Lung microvascular endothelial cell (primary cell): ENCODE data around the gene KLHL17. TPM values are rescaled to one million over a fixed set of nuclear protein-coding genes. Genes with fewer than 3 reads are reported as not detected.
"Not testable (repeated sequence)": the region's sequence is repeated elsewhere in the genome, so short reads cannot be mapped to it uniquely, and the experiment has no call there.

Source experiments
- DNase-seq, 2 donors: peaks; one replicate each; pipeline versions ENCODE4 v3.0.0 to v3.0.0-alpha.2; 2010; ENCODE audit warnings: low read depth in 2 of 2
- total RNA-seq: library from RNA; depleted of rRNA; stranded (reverse); fragments of >200 nt; gene quantifications from 2 replicates; pipeline ENCODE4 v1.2.1, GENCODE V29; 2014

Gene KLHL17
- total RNA-seq, 1 donor from 2014 or later = 3.6 TPM

DNA sequence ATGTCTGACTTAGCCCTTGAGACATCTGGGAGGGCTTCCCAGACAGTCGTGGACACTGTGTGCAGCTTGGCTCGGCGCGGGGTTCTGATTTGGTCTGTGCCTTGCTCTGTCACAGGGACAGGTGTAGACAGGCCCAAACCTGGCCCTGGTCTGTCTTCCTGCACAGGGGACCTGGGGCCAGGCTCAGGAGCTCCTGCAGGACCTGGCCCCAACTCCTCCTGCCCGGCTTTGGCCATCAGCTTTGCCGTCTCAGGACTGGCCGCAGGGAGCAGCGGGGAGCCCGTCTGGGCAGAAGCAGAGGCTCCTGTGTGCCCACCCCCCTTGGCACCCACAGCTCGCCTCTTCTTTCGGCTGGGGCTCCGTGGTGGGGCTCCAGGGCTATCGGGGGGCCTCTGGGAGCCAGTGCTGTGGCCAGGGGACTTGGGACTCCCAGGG lies 19.8 kb downstream of the KLHL17 start:
- DNase-seq = no peak

DNA sequence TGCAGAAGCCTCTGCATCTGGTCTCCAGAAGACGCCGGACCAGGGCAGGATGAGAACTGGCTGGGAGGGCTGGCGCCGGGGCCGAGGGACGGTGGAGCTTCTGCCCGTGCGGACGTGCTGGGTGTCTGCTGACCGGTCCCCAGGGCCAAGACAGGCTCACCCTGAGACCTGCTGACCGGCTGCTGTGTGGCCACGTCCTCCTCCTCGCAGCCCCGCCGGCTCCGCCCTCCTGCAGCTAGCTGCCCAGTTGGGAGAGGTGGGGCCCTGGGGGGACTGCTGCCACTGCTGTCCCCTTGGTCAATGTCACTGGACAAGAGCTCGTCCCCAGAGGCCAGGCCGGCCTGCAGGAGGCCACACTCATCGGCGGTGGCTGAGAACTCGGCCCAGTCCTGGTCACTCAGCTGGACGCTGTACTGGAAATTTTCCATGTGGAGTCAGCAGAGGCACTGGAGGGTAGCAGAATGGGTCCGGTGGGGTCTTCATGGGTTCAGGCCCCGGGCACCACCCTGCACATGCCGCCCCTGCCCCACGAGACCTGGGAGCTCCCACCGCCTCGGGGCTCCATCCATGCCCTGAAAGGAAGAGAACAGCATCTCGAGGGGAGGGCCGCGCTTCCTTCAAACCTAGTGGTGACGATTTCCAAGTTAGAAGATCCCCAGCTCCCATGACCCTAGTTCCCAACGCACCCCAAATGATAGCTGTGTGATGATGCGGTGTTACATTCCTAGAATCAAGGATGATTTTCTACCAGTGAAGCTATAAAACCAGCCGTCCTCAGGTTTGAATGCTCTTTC lies 20.4 kb downstream of the KLHL17 start:
- no peak for DNase-seq

DNA sequence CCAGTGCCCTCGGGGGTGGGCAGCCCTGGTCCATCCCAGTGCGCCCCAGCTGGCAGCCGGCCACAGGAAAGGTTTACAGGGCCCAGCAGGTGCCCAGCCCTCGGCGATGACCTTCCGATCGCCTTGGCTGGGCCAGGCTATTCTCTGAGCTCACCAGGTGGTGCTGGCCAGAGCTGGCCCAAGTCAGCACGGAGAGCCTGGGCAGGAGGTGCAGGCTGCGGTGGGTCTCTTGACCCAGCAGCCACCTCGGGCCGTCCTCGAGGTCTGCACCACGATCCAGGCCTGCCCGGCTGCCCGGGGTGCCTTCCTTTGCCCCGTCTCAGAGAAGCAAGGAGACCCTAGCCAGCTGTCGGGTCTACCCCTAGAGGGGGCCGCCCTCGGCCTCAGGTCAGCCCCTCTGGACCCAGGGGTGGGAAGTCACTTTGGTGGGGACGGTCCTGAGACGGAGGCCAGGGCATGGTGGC lies 21.1 kb downstream of the KLHL17 start:
- DNase-seq = no peak

DNA sequence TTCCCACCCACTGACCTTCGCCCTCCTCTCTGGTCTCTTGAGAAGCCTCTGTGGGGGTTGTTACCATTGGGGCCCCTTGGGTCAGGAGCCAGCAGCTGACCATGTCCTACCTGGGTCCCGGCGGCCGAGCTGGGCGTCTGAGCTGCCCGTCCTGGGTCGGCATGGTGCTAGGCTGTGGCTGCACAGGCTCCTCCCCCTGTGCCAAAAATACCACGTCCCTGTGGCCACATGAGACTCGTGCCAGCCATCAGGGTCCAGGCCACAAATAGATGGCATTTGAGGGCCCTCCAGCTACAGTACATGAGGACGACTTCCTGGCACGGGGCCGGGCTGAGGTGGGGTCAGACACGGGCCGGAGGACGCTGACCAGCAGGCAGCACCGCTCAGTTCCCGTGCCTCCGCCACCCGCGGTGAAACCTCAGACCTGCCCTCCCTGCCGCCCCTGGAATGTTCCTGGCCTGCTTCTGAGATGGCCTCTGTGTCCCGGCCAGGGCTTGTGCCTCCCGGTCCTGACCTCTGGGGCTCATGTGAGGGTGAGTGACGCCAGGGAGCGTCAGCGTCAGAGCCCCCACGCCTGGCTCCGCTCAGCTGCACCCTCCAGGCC lies 21.7 kb downstream of the KLHL17 start, which contains the start of gene PERM1:
Gene PERM1, minus strand, starts transcription at position 139 of the 604 bp plus-strand sequence. CDS start 1,064 bp downstream, outside the sequence.
- DNase-seq = no peak

DNA sequence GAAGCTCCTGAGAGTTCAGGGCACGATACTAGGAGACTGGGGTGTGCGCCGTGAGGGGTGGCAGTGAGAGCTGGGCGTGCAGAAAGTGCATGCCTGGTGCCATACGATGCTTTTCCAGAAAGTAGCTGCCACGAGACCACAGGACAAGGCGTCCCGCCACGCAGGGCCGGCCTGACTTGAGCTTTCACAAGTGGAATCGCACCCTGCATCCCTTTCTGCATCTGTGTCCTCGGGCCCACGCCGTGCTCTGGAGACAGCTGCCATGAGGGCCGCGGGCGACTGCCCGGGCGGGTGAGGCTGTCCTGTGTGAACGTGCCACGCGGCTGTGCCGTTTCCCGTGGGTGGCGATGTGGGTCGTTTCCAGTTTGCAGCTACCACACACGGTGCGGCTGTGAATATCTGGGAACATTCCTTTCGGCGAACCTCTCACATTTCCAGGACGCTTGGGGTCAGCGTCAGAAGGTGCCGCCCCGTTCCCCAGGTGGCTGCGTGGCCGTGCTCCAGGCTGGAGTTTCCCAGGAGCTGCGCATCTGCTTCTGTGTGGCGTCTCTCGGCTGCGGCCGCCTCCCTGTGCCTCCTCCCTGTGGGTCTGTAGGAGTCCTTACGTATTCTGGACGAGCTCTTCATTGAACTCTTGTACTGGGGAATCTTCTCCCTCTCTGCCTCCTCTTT lies 22.5 kb downstream of the KLHL17 start:
- no peak for DNase-seq

DNA sequence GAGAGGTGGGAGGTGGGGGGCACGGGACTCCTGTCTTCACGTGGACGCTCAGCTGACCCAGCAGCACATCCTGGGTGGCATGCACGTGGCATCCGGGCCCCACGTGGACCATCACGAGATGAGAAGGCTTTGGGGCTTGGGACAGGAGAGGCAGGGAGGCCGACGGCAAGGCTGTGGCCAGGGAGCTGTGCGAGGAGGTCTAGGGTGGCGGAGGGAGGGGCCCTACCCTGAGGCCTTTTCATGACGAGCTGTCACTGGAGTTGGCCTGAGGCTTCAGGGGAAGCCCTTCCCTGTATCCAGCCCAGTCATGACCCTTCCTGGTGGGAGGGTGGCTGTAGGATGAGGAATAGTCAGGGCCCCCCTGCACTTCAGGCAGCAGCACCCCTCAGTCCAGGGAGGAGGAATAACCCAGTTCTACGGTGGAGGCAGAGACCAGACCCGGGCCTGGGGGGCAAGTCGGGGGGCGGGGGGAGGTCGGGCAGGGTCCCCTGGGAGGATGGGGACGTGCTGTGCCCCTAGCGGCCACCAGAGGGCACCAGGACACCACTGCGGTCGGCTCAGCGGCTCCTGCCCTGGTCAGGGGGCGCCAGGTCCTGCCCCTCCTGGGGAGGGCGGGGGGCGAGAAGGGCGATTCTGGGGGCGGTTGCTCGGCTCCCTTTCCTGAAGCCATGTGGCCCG lies 23.6 kb downstream of the KLHL17 start:
- peak in 1 of 2 donors; percentile 47 for DNase-seq

DNA sequence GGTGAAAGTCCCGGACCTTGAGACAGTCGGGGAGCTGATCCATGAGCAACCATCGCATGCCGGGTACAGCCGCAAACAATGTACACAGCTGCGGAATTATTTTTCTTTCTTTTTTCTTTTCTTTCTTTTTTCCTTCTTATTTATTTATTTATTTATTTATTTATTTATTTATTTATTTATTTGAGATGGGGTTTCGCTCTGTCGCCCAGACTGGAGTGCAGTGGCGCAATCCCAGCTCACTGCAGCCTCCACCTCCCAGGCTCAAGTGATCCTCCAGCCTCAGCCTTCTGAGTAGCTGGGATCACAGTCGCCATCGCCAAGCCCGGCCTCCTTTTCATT lies 24.1 kb downstream of the KLHL17 start:
- DNase-seq = no peak

DNA sequence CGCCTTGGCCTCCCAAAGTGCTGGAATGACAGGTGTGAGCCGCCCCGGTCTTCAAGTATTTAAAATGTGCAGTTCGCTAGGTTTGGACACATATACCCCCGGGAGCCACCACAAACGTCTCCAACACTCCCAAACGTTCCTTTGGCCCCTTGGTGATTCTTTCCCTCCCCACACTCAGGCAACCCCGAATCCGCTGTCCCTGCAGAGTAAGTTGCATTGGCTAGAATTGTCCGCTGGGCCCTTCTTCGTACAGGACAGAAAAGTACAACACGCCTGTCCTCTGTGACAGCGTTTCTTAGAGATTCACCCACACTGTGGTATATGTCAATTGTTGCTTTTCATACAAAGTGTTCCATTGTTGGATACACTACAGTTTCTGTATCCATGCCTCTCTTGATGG lies 24.7 kb downstream of the KLHL17 start:
- DNase-seq = no peak

DNA sequence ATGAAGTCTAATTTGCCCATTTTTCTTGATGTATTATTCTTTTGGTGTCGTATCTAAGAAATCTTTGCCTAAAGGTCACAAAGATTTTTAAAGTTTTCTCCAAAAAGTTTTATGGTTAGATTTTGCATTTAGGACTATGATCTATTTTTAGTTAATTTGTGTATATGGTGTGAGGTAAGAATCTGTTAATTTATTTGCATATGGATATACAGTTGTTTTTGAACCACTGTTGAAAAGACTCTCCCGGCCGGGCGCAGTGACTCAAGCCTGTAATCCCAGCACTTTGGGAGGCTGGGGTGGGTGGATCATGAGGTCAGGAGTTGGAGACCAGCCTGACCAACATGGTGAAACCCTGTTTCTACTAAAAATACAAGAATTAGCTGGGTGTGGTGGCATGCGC lies 27.7 kb downstream of the KLHL17 start:
- not testable (repeated sequence) for DNase-seq

DNA sequence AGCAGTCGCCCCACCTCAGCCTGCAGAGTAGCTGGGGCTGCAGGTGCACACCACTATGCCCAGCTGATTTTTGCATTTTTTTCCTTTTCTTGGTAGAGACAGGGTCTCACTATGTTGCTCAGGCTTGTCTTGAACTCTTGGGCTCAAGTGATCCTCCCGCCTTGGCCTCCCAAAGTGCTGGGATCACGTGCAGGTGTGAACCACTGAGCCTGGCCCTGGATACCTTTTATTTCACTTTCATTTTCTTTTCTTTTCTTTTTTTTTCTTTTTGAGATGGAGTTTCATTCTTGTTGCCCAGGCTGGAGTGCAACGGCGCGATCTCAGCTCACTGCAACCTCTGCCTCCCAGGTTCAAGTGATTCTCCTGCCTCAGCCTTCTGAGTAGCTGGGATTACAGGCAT lies 30.9 kb downstream of the KLHL17 start:
- not testable (repeated sequence) for DNase-seq

DNA sequence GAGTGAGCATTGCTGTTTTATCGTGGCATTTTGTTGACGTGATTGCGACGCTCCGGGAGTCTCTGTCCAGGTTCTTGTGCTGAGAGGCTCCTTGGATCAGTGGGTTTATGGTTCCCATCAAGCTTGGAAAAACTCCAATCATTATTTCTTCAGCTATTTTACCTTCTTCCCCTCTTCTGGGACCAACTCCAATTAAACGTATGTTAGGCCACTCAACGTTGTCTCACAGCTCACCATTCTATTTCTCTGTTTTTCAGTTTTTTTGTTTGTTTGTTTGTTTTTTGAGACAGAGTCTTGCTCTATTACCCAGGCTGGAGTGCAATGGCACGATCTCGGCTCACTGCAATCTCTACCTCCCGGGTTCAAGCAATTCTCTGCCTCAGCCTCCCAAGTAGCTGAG lies 31.5 kb downstream of the KLHL17 start:
- DNase-seq = peak in 1 of 2 donors; percentile 20

DNA sequence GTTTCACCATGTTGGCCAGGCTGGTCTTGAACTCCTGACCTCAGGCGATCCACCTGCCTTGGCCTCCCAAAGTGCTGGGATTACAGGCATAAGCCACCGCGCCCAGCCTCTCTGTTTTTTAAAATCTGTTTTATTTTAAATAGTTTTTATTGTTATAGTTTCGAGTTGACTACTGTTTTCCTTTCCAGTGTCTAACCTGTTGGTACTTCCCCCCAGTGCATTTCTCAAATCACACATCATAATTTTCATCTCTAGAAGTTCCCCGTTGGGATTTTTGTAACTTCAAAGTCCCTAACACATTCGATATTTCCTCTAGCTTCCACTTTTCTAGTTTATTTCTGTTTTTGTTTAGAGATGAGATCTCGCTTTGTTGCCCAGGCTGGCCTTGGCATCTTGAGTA lies 32.0 kb downstream of the KLHL17 start:
- DNase-seq = no peak

DNA sequence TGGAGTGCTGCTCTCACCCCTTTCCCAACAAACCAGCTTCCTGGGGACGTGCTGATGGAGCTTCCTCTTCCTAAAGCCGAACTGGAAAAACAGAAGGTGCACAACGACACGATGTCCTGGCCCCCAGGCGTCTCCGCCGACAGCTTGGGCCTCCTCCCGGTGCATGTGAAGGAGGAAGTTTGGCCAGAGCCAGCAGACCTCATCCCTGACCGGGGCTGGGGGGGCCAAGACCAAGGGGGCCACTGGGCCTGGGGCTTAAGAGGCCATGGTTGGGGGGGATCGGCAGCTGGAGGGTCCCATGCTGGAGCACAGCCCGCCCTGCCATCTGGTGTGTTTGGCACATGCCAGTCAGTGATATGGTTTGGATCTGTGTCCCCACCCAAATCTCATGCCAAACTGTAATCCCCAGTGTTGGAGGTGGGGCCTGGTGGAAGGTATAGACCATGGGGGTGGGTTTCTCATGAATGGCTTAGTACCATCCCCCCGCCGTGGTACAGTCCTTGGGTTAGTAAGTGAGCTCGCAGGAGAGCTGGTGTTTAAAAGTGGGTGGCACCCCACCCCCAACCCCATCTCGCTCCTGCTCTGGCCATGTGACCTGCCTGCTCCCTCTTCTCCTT lies 33.1 kb downstream of the KLHL17 start:
- DNase-seq = peak in 1 of 2 donors; percentile 51

DNA sequence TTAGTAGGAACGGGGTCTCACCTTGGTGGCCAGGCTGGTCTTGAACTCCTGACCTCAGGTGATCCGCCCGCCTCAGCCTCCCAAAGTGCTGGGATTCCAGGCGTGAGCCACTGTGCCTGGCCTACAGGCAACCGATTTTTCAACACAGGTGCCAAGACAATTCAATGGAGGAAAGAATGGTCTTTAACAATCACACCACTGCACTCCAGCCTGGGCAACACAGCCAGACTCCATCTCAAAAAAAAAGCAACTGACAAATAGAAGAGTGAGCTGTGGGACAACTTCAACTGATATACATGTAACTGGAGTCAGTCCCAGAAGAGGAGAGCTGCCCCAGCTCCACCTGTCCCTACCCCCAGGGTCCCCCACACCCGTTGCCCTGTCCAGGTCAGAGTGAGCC lies 34.2 kb downstream of the KLHL17 start:
- DNase-seq = peak in 1 of 2 donors; percentile 47

DNA sequence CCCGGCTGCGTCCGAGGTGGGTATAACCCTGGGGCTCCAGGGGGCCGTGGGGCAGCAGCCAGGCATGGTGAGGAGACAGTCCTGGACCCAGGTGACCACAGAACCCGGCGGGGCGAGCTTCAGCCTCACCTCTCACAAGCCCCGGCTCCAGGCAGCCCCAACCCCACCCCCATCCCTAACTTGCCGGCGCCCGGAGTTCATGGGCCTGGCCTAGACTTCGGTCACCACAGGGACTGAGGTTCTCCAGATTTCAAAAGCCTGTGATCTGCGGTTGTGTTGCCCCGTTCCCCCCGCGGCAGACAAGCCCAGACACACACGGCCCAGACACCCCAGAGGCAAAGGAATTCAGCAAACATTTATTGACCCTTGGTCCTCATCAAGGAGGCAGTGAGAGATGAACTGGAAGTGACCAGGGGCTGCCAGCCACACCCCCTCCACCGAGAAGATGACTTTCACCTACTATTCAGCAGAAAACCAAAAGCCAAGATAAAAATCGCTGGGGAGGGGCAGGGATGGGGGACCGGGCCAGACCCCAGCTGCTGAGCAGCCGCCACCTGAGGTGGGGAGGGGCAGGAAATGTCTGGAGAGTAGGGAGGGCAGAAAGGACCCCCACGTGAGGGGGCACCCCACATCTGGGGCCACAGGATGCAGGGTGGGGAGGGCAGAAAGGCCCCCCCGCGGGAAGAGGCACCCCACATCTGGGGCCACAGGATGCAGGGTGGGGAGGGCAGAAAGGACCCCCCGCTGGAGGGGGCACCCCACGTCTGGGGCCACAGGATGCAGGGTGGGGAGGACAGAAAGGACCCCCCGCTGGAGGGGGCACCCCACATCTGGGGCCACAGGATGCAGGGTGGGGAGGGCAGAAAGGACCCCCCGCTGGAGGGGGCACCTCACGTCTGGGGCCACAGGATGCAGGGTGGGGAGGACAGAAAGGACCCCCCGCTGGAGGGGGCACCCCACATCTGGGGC lies 35.6 kb downstream of the KLHL17 start:
- DNase-seq = peak in 1 of 2 donors; percentile 35

DNA sequence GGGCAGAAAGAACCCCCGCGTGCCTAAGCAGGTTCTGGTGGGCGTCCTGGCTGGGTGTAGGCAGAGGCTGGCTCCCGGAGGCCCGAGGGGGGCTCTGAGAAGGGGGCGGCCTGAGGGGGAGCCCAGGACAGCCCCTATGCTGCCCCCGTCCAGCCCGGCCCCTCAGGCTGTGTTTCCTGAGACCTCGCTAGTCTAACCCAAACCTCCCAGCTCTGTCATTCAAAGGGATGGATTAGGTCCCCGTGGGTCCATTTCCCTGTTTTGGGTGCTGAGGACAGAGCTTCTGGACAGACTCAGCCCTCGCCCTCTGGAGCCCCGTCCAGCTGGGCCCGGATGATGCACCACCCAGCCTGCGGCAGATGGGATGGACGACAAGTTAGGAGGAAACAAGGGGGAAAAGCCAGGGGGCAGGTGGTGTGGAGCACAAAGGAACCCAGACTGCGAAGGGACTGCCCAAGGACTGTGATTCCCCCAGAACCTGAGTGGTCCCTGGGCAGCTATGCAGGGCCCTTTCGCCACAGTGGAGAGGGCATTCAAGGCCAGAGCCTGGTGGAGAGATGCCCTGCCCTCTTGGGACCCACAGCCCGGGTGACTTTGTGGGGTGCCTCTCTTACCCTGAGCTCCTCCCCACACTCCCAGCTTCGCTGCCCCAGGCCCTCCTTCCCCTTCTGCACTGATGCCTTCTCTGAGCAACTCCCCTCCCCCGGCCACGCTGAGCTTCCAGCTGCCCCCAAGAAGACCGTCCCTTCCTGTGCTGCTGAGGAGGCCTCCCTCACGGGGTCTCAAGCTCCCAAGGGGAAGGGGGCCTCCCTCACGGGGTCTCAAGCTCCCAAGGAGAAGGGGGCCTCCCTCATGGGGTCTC lies 36.7 kb downstream of the KLHL17 start:
- DNase-seq = peak in 1 of 2 donors; percentile 28

DNA sequence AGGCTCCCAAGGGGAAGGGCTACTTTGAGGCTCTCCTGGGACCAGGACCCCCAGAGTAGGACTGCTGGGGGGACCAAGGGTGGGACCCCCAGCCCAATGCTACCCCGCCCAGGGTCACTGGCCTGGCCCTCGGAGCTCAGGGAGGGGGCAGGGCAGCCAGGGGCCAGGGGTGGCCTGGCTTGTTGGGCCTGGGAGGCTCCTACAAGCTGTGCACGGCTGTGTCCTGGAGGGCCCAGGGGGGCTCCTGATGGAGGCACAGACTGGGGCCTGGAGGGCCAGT lies 37.3 kb downstream of the KLHL17 start:
- DNase-seq = no peak

DNA sequence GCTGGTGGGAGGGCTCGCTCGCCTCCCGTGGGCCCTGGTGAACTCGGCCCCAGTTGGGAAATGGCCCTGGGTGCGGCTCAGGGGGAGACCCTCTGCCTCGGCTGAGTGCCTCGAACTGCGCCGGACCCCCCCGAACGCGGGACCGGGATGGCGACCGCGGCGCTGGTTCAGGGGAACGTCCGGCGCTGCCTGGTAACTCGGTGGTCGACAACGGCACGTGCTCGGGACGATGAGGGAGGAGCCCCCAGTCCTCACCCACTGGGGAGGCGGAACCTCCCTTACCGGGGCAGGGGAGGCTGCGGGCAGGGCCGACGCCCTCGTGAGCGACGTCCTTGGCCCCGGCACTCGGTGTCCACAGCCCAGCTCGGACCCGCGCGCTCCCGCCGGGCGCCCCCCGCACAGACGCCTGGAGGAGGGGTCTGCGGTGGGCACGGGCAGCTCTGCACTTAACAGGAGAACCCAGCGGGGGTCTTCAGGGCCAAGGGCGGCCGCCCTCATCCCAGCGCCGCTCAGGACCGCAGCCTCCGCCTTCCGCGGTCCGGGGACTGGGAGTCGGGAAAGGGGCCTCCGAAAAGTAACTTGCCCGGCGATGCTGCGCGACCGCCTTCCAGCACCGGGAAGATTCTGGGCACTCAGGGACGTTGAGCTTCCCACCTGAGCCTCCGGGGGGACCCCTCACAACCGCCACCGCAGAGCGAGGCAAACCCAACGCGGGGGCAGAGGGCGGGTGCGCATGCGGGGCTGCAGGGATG lies 37.8 kb downstream of the KLHL17 start:
- DNase-seq = peak in 1 of 2 donors; percentile 50

DNA sequence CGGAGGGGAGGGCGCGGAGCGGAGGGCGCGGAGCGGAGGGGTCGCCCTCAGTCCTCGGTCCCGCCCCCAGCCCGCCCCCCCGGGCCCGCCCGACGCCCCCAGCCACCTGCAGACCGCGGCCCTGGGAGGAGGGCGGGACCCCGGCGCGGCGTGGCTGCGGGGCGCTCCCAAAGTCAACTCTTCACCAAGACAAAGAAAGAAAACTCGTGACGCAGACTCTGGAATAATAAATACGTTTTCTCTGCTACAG lies 38.3 kb downstream of the KLHL17 start:
- DNase-seq = no peak
